NCI-H1105 treated with DMSO at 0.1 percent for 48 hours (cell line): ENCODE measurements around the gene ZDHHC11B.
"Not testable (repeated sequence)": the region's sequence is repeated elsewhere in the genome, so short reads cannot be mapped to it uniquely, and the experiment has no call there.

Source experiments
- DNase-seq: peaks from one replicate; lab custom pipeline; 2025; lab: John Stamatoyannopoulos, UW

ZDHHC11B gene

DNA sequence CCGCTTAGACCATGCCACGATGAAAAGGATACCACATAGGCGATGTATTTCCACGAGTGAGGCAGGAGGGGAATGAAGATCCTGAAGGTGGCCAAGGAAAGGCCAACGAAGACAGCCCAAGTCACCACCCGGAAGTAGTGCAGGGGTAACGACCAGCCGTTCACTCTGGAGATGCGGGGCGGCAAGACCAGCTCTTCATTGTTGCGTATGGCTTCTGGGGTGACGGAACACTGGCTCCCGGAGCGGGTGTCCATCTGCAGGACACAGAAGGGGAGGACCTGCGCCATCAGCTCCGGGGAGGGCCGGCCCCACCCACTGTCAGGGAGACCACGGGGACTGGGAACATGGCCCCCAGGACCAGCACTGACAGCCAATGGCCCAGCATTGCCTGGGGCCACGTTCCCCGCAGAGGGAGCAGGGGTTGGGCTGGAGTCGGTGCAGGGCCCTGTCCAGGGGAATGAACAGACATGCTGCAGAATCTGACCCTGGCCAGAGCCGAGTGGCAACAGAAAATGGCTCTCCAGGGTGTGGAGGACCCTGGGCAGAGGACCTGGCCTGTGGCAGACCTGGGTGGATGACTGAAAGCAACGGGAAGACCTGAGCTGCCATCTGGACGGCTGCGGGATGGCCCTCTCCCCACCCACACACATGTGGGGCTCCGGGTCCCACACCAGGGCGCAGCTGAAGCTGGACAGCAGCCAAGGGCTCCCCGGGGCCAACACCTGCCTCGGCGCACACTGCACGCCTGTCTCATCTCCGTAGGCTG lies 17.7 kb downstream of the ZDHHC11B start:
- no peak for DNase-seq

DNA sequence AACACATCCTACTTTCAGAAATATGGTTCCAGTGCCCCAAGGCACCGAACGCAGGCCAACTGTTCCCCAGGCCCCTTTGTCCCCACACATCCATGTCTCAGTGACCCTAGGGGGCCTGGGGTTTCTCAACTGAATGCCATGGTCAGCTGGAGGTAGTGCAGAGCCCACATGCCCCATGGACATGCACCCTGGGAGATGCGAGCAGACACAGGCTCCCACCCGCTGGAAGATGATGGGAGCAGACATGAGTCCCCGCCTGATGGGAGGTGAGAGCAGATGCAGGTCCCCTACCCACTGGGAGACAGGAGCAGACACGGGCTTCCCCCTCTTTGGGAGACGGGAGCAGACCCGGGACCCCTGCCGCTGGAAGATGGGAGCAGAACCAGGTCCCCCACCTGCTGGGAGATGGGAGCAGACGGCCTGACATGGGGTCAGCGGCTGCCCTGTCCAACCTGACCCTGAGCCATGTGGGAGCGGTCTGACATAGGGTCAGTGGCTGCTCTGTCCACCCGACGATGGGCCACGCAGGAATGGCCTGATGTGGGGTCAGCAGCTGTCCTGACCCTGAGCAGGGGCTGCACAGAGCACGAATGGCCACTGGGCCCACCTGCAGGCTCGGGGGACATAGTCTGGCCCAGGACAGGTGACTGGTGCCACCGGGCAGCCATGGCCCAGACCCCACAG lies 18.4 kb downstream of the ZDHHC11B start:
- no peak for DNase-seq

DNA sequence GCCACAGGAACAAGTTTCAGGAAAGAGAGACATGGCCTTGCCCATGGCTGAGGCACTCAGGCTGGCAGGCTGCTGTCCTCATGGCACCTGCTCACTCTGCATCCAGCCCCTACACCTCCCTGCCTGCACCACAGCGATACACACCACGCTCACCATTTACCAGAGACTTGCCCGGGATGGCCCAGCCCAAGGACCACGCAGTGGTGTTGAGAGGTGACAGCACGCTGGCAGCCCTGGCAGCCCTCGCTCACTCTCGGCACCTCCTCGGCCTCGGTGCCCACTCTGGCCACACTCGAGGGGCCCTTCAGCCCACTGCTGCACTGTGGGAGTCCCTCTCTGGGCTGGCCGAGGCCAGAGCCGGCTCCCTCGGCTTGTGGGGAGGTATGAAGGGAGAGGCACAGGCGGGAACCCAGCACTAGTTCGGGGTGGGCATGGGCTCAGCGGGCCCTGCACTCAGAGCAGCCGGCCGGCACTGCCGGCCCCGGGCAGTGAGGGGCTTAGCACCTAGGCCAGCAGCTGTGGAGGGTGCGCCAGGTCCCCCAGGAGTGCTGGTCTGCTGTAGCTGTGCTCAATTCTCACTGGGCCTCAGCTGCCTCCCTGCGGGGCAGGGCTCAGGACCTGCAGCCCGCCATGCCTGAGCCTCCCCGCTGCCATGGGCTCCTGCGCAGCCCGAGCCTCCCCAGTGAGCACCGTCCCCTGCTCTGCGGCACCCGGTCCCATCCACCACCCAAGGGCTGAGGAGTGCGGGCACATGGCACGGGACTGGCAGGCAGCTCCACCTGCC lies 20.3 kb downstream of the ZDHHC11B start:
- no peak for DNase-seq

DNA sequence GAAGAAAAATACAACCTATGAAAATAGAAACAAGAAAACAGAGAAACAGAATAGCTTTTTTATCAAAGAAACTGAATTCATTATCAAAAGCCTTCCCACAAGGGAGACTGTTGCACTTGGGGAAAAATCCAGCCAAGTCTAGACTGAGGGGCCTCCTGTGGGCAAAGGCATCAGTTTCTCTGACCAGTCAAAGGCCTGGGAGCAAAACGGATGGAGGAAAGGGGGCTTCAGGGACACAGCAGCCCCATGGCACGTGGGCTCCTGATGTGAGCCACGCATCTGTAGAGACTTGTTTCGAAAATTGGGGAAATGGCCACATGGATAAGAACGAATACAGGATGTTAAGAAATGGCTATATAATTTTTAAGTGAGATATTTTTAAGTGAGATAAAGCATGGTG lies 21.1 kb downstream of the ZDHHC11B start:
- DNase-seq = no peak

DNA sequence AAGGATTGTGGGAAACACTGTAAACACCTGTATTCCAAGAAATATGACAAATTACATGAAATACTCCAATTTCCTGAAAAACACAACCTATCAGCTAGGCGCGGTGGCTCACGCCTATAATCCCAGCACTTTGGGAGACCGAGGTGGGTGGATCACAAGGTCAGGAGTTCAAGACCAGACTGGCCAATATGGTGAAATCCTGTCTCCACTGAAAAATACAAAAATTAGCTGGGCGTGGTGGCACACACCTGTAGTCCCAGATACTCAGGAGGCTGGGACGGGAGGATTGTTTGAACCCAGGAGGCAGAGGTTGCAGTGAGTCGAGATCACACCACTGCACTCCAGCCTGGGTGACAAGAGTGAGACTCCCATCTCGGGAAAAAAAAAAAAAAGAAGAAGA lies 21.5 kb downstream of the ZDHHC11B start:
- not testable (repeated sequence) for DNase-seq

DNA sequence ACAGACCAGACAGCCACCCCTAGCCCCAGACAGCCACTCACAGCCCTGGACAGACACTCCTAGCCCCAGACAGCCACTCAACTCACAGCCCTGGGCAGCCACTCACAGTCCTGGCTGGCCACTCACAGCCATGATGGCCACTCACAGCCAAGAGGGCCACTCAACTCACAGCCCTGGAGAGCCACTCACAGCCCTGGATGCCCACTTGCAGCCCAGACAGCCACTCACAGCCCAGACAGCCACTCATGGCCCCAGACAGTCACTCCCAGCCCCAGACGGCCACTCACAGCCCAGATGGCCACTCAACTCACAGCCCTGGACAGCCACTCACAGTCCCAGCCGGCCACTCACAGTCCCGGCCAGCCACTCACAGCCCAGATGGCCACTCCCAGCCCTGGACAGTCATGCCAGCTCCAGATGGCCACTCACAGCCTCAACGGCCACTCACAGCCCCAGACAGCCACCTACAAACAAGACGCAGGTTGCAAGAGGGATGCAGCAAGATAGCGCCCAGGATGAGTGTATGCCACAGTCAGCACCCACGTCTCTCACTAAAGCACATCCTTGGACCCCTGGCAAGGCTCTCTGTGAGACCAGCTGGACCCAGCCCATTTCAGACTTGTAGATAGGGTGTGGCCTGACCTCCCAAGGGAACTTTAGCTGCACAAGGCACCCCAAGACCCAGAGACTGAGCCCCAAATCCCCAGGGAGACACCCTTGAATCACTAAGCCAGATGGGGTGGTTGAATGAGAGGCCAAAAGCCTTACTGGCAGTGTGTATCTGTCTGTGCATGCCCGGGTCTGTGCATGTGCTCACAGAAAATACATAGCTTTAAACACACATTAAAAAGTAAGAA lies 22.4 kb downstream of the ZDHHC11B start:
- DNase-seq = no peak

DNA sequence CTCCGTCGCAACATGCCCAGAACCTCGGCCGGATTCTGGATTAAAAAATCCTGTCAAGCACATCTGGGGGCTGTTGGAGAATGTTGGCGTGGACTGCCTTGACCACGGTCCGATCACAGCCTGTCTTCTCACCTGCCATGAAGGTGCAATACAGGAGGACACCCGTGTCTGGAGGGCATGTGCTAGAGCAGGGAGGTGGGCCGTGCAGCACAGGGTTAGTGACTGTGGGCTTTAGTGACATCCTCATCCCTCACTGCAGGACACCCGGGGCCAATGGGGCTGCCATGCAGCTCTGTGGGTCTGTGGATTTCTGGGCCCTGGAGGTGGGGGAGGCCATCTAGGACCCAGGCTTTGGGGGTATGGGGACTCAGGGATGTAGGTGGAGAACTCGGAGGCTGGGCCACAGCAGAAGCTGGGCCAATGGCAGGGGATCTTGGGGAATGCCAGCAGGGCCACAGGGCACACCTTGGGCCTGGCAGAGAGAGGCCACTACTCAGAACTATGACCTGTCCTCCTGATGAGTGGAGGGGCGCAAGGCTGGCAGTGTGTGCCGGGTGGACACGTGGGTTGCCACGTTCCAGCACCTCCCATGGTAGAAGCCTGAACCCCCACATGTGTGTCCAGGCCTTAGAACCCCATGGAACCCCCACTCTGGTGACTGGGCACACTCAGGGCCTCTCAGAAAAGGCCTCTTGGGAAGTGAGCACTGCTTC lies 23.3 kb downstream of the ZDHHC11B start:
- no peak for DNase-seq

DNA sequence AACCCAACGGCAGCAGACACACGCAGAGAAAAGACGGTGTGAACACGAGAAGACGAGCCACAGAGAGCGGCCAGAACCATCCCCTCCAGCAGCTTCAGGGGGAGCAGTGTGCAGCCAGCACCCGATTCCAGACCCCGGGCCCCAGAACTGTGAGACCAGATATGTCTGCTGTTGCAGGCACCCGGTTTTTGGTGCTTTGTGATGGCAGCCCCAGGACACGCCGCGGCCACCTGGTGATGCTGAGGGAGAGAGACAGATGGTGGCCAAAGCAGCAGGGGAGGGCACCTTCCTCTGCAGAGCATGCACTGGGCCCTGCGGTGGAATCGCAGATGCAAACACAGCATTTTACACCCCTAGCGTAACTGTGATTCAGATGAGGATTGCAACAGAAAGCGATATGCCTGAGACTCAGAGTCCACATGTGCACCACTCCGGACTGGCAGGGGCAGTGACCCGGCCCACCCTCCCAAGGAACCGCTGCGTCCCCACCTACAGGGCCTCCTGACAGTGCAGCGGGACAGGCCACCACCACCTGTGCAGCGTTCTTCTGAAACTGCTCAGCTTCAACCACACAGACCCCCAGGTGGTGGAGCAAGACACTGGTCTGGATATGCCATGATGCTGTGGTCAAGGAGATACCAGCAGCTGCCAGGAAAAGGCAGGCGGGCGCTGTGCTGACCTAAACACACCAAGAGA lies 24.0 kb downstream of the ZDHHC11B start:
- DNase-seq = no peak

DNA sequence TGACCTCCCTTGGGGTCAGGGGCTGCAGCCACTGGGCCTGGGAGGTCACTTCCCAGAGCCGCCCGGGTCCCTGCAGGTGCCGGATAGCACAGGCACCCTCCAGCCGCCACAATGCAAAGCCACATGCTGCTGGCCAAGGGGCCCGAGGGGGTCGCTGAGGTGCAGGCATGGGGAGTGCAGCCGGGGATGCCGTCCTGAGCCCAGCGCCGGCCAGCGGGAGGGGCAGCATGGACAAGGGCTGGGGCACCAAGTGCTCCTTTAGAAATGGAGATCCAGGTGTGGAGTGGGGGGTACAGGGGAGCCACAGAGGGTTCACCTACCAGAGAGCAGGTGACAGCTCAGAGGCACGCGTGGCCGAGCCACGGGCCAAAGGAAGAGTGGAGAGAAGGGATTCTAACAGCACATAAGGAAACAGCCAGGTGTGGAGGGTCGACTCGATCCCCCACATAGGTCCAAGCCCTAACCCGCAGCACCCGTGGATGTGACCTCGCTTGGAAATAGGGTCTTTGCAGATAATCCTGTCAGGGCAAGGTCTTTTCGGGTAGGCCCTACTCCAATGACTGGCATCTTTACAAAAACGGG lies 24.7 kb downstream of the ZDHHC11B start:
- no peak for DNase-seq

DNA sequence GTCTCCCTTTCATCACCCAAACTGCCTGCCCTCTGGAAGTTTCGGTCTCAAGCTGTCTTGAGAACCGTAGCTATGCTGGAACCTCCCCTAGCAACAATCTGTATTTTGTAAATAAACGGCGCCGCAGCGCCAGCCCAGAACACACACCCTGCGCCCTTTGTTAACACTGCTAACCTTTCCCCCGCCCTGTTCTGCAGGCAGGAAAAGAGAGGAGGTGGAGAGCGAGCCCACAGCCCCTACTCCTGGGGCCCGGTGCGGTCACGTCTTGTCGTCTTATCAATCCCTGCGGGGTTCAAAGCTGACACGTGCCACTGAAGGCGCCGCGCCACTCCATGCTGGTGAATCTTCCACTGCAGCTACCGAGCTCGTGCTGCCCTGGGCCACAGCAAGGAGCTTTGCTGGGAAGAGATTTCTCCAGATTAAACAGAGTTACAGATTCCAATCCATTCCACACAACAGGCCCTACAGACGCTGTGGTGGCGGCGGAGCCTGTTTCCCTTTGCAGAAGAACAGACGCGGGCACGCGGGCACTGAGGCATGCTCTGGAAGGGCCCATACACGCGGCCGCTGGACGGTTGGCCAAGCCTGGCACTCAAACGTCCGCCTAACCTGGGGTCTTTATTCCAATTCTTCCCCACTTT lies 25.3 kb downstream of the ZDHHC11B start:
- no peak for DNase-seq

DNA sequence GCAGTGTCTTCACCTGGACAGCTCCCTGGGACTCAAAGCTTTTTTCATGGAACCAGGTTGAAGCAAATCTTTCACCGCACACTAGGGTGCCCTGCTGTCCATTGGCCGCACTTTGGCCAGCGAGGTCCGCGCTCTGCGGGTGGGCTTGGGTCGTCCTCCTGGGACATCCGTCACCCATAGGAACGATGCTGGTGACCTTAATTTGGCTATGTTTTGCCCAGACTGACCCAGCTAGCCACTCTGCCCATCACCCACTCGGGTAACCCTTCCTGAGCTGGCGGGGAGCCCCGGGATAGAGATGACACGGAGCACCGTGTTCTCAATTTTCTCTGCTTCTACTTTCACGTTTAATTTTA lies 25.9 kb downstream of the ZDHHC11B start:
- no peak for DNase-seq

DNA sequence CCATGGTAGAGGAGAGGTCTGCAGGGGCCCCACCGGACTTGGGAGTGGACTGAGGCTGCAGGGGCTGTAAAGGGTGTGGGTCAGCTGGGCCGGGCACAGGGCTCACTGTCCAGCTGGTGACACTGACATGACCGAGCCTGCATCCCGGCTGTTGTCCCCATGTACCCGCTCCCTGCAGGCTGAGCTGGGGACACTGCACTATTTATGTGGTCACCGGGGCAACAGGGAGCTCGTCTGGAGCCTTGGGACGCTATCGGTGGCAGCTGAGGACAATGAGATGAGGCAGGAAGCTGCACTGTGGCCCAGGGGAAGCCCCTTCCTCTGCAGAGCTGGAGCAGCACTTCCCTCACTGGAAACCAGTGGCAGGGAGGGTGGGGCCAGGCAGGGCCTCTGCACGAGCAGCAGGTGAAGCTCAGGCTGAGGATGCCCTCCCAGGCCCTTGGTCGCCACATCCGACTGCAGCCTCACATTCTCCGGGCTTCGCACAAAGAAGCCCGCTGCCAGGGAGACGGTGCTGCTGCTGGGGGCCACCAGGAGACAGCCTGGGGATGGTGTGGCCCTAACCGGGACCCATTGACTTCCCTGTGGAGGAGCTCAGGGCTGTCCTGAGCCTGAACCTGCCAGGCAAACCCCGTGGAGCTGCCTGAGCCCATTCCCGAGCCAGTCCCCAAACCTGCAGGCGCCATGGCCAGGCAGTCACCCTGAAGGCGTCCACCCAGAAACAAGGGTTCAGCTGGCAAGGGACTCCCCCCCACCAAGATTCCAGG lies 26.4 kb downstream of the ZDHHC11B start:
- no peak for DNase-seq

DNA sequence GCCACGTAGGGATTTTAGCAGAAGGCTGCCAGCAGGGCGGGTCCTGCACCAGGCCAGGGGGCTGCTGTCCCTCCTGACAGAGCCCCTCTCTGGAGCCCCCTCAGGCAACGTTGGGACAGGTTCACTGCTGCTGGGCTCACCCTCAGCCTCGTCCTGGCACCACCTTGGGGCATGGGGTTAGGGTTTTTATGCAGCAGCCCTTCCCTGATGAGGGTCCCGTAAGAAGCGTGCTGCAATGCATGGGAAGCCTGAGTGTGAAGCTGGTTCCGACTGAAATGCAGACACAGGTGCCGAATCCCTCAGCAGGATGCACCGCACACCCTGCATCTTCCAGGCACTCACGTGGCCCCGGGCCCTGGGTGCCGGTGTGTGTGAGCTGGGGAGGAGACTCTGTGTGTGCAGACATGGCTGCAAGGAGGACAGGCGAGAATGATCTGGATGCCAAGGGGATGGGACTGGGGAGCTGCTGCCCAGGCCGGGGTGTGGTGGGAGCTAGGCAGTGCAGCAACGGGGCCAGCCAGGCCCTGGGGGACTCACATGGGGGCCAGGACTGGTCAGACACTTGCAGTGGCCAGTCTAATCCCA lies 27.1 kb downstream of the ZDHHC11B start:
- DNase-seq = no peak

DNA sequence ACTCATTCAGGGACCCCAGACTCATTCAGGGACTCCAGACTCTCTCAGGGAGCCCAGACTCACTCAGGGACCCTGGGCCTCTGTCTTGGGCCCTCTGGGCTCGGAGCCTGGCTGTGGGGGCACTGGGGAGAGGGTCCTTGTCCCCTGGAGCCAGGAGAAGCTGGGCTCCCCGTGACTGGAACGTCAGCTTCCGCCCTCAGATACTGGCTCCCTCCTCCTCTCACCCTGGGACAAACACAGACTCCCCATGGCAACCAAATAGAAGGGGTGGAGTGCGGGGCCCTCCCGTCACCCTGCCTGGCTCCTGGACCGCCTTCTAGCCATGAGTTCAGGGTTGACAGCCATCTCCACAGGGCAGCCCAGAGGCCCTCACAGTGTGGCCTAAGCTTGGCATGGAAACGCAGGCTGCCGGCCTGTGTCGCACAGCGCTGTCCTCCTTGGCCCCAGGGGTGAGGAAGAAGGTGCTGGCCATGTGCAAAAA lies 27.6 kb downstream of the ZDHHC11B start:
- DNase-seq = no peak

DNA sequence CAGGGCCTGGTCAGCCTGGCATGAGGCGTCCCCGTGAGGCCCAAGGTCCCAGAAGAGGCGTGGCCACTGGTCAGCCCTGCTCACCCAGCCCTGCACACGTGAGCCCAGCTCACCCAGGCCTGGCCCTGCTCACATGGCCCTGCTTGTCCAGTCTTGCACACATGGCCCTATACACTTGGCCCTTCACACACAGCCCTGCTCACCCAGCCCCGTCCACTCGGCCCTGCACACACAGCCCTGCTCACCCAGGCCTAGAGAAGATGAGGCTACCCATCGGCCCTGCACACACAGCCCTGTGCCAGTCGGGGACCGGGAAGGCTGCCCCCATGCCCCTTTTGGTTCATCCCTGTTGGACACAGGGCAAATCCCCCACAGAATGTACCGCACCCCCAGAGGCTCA lies 28.4 kb downstream of the ZDHHC11B start:
- no peak for DNase-seq

DNA sequence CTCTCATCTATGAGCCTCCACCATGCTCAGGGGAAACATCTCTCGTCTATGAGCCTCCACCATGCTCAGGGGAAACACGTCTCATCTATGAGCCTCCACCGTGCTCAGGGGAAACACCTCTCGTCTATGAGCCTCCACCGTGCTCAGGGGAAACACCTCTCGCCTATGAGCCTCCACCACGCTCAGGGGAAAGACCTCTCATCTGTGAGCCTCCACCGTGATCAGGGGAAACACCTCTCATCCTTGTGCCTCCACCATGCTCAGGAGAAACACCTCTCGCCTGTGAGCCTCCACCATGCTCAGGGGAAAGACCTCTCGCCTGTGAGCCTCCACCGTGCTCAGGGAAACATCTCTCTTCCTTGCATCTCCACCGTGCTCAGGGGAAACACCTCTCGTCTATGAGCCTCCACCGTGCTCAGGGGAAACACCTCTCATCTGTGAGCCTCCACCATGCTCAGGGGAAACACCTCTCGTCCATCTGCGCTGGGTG lies 30.3 kb downstream of the ZDHHC11B start:
- DNase-seq = not testable (repeated sequence)

DNA sequence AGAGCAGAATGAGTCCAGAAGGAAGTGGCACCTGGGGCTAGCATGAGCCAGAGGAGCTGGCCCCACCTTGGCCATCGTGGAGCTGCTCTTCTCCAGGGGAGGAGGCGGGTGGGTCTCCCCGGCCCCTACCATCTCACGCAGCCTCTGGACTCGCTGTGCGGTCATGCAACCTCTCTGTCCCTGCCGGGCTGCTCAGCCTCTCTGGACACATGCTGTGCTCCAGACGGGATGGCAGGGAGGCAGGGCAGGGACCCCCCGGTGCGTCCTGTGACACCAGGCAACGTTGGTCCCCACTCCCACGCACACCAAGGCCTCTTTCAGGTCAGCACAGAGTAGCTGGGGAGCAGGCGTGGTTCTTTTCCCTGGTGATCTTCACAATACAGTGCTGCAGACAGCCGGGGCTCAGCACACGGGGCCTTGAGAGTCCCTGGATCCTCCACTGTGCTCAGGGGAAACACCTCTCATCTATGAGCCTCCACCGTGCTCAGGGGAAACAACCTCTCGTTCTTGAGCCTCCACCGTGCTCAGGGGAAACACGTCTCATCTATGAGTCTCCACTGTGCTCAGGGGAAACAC lies 30.9 kb downstream of the ZDHHC11B start:
- not testable (repeated sequence) for DNase-seq

DNA sequence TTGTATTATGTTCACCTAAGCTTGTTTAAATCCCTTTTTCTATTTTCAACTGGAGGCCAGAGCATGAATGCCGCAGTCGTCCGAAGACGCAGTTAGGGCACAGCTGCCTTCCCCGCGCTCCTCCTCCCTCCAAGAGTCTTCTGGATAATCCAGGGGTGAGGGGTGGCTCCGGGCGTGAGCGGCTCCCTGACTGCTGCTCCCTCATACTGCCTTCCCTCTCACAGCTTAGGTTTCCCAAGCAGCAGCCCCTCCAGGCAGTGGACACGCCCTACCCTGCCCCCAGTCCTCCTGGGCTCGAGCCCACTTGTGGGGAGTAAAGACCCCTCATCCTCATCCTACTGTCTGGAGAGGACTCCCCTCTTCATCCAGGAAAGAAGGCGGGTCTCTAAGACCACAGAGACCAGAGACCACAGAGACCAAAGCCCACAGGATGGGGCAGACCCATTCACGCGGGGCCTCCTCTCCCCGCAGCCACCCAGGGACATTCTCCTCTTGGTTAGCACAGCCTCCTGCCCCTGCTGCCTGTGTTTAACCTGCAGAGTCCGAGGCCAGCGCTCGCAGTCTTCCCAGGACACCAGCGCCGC lies 31.9 kb downstream of the ZDHHC11B start:
- DNase-seq = not testable (repeated sequence)
